ENCODE measurements around the gene SLC12A9.

- TF ChIP-seq CTCF (IDR thresholded peaks at IDR 0.05; ENCODE audit: insufficient read depth, low read length): no peak
- no peak for TF ChIP-seq POLR2AphosphoS5 (IDR thresholded peaks at IDR 0.05; ENCODE audit: low read depth)
- TF ChIP-seq GABPA (IDR thresholded peaks at IDR 0.05; ENCODE audit: low read depth): no peak
These were observed 61.8 kb downstream of the SLC12A9 start for GRCh38 chr7:100914208-100914878.

Measured in HL-60 (cell line).